ENCODE results near the gene WNT5A.

GRCh38 chr3:55473788-55474187 lies 13.3 kb downstream of the WNT5A start:
- no peak for TF ChIP-seq CTCF (IDR thresholded peaks at IDR 0.05)
- TF ChIP-seq POLR2A (IDR thresholded peaks at IDR 0.05) = no peak

Data from uterus (tissue), 2 donors.